Stomach (tissue), 4 donors: ENCODE measurements around the gene ASTN2.

Experiments
- POLR2A ChIP-seq, 4 donors: fragments of 450-650 bp; IDR thresholded peaks; one replicate each; pipeline ENCODE4 v1.6.1; 2016; ENCODE audit warnings: antibody characterized with exemption in 4 of 4, control low read depth in 2 of 4, mild to moderate bottlenecking in 1 of 4, moderate library complexity in 1 of 4
- POLR2AphosphoS5 ChIP-seq, 3 donors: sonication (generic); formaldehyde crosslinking; IDR thresholded peaks; one replicate each; pipeline ENCODE4 v1.6.1; 2016; ENCODE audit warnings: antibody characterized with exemption in 3 of 3
- TF ChIP-seq, protein P1 (sequence below), 7 experiments: fragments of 450-650 bp in 4 of 7; fragments of 200-600 bp in 3 of 7; sonication (generic) in 3 of 7; IDR thresholded peaks; one replicate each; pipeline ENCODE4 v1.5.1; 2016 to 2019; ENCODE audit warnings: antibody characterized with exemption in 7 of 7, control low read depth in 2 of 7, mild to moderate bottlenecking in 1 of 7

DNA sequence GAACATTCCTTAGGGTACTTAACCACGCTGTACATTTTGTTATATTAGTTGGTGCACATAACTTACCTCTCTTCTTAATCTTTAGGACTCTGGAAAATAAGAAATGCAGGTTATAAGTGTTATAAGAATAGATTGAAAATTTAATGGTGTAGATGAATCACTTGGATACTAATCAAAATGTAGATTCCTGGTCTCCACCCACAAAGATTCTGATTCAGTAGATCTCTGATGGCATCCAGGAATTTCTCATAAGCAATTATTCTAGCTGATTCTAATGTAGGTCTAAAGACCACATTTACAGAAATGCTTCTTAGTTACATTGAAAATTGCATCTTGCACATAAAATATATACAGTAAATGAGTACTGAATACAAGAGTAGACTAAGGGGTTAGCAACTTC is 38.9 kb upstream of the ASTN2 start:
- TF ChIP-seq, protein P1, sequence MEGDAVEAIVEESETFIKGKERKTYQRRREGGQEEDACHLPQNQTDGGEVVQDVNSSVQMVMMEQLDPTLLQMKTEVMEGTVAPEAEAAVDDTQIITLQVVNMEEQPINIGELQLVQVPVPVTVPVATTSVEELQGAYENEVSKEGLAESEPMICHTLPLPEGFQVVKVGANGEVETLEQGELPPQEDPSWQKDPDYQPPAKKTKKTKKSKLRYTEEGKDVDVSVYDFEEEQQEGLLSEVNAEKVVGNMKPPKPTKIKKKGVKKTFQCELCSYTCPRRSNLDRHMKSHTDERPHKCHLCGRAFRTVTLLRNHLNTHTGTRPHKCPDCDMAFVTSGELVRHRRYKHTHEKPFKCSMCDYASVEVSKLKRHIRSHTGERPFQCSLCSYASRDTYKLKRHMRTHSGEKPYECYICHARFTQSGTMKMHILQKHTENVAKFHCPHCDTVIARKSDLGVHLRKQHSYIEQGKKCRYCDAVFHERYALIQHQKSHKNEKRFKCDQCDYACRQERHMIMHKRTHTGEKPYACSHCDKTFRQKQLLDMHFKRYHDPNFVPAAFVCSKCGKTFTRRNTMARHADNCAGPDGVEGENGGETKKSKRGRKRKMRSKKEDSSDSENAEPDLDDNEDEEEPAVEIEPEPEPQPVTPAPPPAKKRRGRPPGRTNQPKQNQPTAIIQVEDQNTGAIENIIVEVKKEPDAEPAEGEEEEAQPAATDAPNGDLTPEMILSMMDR (IDR thresholded peaks at IDR 0.05), result no peak
- TF ChIP-seq POLR2A (IDR thresholded peaks at IDR 0.05) (no peak), POLR2AphosphoS5 (IDR thresholded peaks at IDR 0.05) (no peak)
